Measurements from ENCODE around the gene PPP1R9A.

DNA sequence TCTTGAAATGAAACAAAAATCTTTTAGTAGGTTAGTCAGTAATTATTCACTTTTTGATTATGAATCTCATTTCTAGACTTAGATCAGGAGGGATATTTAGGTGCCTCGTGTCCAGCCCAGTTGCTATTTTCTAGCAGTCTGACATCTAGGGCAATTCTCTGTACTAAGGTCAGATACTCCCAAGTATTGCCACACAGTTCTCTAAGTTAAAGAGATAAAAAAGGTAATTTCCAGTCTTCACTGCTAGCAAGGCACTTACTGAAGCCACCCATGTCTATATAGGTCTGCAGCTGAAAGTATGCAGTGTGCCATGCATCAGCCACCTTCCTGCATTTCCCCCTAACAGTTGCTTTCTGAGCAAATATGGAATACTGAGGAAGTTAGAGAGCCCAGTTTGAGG lies 333.5 kb downstream of the PPP1R9A start:
- TF ChIP-seq, protein P1, sequence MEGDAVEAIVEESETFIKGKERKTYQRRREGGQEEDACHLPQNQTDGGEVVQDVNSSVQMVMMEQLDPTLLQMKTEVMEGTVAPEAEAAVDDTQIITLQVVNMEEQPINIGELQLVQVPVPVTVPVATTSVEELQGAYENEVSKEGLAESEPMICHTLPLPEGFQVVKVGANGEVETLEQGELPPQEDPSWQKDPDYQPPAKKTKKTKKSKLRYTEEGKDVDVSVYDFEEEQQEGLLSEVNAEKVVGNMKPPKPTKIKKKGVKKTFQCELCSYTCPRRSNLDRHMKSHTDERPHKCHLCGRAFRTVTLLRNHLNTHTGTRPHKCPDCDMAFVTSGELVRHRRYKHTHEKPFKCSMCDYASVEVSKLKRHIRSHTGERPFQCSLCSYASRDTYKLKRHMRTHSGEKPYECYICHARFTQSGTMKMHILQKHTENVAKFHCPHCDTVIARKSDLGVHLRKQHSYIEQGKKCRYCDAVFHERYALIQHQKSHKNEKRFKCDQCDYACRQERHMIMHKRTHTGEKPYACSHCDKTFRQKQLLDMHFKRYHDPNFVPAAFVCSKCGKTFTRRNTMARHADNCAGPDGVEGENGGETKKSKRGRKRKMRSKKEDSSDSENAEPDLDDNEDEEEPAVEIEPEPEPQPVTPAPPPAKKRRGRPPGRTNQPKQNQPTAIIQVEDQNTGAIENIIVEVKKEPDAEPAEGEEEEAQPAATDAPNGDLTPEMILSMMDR (IDR thresholded peaks at IDR 0.05; ENCODE audit: poor library complexity, severe bottlenecking): no peak
- TF ChIP-seq RAD21 (conservative IDR thresholded peaks at IDR 0.05): no peak
- TF ChIP-seq TAF1 (IDR thresholded peaks at IDR 0.05; ENCODE audit: low read depth): no peak
- TF ChIP-seq POLR2AphosphoS5 (IDR thresholded peaks at IDR 0.05): no peak
- TF ChIP-seq EZH2 (IDR thresholded peaks at IDR 0.05; ENCODE audit: borderline replicate concordance, insufficient read depth, low read length, poor library complexity, severe bottlenecking): no peak
- TF ChIP-seq, protein P2, sequence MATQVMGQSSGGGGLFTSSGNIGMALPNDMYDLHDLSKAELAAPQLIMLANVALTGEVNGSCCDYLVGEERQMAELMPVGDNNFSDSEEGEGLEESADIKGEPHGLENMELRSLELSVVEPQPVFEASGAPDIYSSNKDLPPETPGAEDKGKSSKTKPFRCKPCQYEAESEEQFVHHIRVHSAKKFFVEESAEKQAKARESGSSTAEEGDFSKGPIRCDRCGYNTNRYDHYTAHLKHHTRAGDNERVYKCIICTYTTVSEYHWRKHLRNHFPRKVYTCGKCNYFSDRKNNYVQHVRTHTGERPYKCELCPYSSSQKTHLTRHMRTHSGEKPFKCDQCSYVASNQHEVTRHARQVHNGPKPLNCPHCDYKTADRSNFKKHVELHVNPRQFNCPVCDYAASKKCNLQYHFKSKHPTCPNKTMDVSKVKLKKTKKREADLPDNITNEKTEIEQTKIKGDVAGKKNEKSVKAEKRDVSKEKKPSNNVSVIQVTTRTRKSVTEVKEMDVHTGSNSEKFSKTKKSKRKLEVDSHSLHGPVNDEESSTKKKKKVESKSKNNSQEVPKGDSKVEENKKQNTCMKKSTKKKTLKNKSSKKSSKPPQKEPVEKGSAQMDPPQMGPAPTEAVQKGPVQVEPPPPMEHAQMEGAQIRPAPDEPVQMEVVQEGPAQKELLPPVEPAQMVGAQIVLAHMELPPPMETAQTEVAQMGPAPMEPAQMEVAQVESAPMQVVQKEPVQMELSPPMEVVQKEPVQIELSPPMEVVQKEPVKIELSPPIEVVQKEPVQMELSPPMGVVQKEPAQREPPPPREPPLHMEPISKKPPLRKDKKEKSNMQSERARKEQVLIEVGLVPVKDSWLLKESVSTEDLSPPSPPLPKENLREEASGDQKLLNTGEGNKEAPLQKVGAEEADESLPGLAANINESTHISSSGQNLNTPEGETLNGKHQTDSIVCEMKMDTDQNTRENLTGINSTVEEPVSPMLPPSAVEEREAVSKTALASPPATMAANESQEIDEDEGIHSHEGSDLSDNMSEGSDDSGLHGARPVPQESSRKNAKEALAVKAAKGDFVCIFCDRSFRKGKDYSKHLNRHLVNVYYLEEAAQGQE (IDR thresholded peaks at IDR 0.05; ENCODE audit: borderline replicate concordance): no peak
- no peak for TF ChIP-seq SMC3 (conservative IDR thresholded peaks at IDR 0.05; ENCODE audit: poor library complexity)
- TF ChIP-seq EP300 (conservative IDR thresholded peaks at IDR 0.05; ENCODE audit: poor library complexity, severe bottlenecking): no peak

Data from neural cell (in vitro differentiated cells).